Activated naive CD4-positive, alpha-beta T cell treated with anti-CD3 and anti-CD28 coated beads, Interleukin-2, amount 10 ng/mL, durations not matched to agents 7 days and 5 days (primary cell): ENCODE data around the gene DOCK3.
A peak's percentile ranks its signal among the peaks of the same experiment; 100 is the strongest.
"Not testable (repeated sequence)": the region's sequence is repeated elsewhere in the genome, so short reads cannot be mapped to it uniquely, and the experiment has no call there.

Experiments
- CTCF ChIA-PET: fragments of 350-600 bp; sonication (Branson Sonifier 250); formaldehyde crosslinking; loops from one replicate; lab custom pipeline; 2021; ENCODE audit warnings: antibody characterized with exemption; lab: Charles Lee
- DNase-seq: peaks from one replicate; pipeline ENCODE4 v3.0.0-alpha.2; 2020
- H3K27ac Mint-ChIP-seq: one replicate; pipeline ENCODE4 v1.8.0; 2021; ENCODE audit warnings: mild to moderate bottlenecking, moderate library complexity, mixed read lengths
- H3K27me3 Mint-ChIP-seq: one replicate; pipeline ENCODE4 v1.8.0; 2021; ENCODE audit warnings: mild to moderate bottlenecking, mixed read lengths
- H3K36me3 Mint-ChIP-seq: one replicate; pipeline ENCODE4 v1.8.0; 2021; ENCODE audit warnings: mixed read lengths
- H3K4me1 Mint-ChIP-seq: one replicate; pipeline ENCODE4 v1.8.0; 2021; ENCODE audit warnings: mixed read lengths
- H3K4me3 Mint-ChIP-seq: one replicate; pipeline ENCODE4 v1.8.0; 2021; ENCODE audit warnings: mild to moderate bottlenecking, moderate library complexity, mixed read lengths
- H3K9me3 Mint-ChIP-seq: one replicate; pipeline ENCODE4 v1.8.0; 2021; ENCODE audit warnings: mixed read lengths

Gene DOCK3

DNA sequence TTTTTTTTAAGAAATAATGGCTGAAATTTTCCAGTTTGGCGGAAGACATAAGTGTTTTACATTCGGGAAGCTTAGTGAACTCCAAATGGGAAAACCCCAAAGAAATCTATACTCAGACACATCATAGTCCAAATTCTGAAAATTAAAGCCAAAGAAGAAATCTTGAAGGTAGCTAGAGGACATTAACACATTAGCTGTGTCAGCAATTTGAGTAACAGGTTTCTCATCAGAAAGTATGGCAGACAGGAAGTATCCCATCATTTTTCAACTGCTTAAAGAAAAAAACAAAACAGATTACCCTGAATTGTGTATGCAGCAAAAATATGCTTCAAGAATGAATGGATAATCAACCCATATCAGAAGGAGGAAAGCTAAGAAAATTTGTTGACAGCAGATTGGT, 261.7 kb downstream of the DOCK3 start:
- Mint-ChIP-seq H3K9me3 (peaks cover 7% of the 10 kb centered on the region), H3K36me3 (no peaks in the 10 kb centered on the region), H3K27me3 (peaks cover 3% of the 10 kb centered on the region), H3K4me1 (no peaks in the 10 kb centered on the region), H3K27ac (no peak overlapping the region), H3K4me3 (no peak overlapping the region)
- CTCF ChIA-PET: no interaction called here
- DNase-seq: no peak

DNA sequence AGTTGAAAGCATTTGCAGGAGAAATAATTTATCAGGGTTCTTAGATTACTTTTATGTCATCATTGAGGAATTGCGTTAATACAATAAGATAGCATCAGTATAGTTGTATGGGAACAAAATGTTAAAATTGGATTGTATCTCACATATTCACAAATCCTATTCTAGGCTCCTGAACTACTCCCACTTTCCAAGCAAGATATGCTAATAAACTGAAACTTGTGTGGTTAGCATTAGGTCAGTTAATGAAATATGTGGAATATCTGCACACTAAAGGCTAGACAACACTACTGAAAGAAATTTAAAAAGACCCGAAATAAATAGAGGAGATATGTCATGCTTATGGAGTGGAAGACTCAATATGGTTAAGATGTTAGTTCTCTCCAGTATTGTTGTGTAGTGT, 272.7 kb downstream of the DOCK3 start:
- Mint-ChIP-seq H3K27ac (no peak overlapping the region), H3K4me3 (no peak overlapping the region), H3K36me3 (no peaks in the 10 kb centered on the region), H3K27me3 (peaks cover 7% of the 10 kb centered on the region), H3K4me1 (peaks cover 13% of the 10 kb centered on the region), H3K9me3 (no peaks in the 10 kb centered on the region)
- CTCF ChIA-PET: no interaction called here
- DNase-seq: no peak

DNA sequence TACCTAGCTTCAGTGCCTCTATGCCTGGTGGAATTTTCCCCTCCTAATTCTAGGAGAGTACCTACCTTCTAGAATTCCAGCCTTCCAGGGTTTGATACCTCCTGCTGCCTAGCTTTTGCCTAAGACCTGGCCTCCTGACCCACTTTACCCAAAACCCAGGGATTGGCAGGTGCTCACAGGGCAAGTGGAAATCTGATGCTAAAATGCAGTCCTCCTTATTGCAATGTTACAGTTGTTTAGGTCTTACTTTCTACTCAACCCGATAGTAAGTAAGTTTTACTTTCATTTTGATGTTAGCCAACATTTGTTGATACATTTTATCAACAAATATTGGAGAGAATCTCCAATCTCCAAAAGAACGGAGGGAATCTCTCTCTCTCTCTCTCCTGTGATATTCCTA, 275.9 kb downstream of the DOCK3 start:
- no peak overlapping the region for H3K27ac Mint-ChIP-seq
- no peak for DNase-seq
- H3K27me3 Mint-ChIP-seq: peaks cover 7% of the 10 kb centered on the region
- H3K9me3 Mint-ChIP-seq: no peaks in the 10 kb centered on the region
- CTCF ChIA-PET: interaction anchor here (1.6 kb wide), 1 partner anchor 22 kb away, joined by 7 read pairs; no protein-coding TSS in a partner anchor
- H3K4me1 Mint-ChIP-seq: peaks cover 13% of the 10 kb centered on the region
- no peaks in the 10 kb centered on the region for H3K36me3 Mint-ChIP-seq
- H3K4me3 Mint-ChIP-seq: peak overlapping the region; percentile 55

DNA sequence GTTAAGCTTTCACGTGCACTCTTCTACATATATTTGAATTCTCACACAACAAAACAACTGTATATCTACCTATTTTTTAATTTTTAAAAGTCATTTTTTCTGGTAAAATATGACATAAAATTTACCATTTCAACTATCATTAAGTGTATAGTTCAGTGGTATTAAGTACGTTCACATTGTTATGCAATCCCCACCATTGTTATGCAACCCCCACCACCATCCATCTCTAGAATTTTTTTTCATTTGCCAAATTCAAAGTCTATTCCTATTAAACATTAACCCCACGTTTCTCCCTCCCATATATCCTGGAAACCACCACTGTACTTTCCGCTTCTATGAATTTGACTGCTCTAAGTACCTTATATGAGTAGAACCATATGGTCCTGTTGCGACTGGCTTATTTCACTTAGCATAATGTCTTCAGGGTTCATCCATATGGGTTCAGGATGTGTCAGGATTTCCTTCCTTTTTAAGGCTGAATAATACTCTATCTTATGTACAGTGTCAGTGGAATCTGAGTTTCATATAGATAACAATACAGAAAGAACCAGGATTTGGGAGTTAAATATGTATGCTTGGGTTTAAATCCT, 279.2 kb downstream of the DOCK3 start:
- Mint-ChIP-seq H3K4me3 (no peak overlapping the region), H3K36me3 (no peaks in the 10 kb centered on the region)

DNA sequence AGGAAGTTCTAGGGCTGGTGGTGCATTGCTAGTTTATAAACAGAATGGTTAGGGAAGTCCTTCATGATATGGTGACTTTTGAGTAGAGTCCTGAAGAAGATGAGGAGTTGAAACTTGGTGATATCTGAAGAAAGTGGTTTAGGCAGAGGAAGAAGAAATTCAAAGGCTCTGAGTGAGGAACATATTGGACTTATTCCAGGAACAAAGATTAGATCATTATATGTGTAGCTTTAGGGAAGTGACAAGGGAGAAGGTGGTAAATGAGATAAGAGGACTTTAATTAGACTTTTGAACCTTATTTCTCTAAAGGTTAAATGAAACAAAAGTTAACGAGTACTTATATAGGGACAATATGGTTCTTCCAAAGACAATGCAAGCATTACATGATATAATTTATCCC, 286.7 kb downstream of the DOCK3 start:
- CTCF ChIA-PET: interaction anchor here (1.5 kb wide), 1 partner anchor 10 kb away, joined by 4 read pairs; no protein-coding TSS in a partner anchor
- peaks cover 4% of the 10 kb centered on the region for H3K27me3 Mint-ChIP-seq
- H3K4me1 Mint-ChIP-seq: peaks cover 3% of the 10 kb centered on the region
- DNase-seq: no peak
- H3K4me3 Mint-ChIP-seq: no peak overlapping the region
- no peaks in the 10 kb centered on the region for H3K9me3 Mint-ChIP-seq
- no peaks in the 10 kb centered on the region for H3K36me3 Mint-ChIP-seq
- no peak overlapping the region for H3K27ac Mint-ChIP-seq

More for the DNA sequence above, 279.2 kb downstream of the DOCK3 start:
- Mint-ChIP-seq H3K4me1 (peaks cover 13% of the 10 kb centered on the region), H3K27ac (no peak overlapping the region), H3K27me3 (peaks cover 3% of the 10 kb centered on the region), H3K9me3 (no peaks in the 10 kb centered on the region)
- no peak for DNase-seq
- CTCF ChIA-PET: no interaction called here

DNA sequence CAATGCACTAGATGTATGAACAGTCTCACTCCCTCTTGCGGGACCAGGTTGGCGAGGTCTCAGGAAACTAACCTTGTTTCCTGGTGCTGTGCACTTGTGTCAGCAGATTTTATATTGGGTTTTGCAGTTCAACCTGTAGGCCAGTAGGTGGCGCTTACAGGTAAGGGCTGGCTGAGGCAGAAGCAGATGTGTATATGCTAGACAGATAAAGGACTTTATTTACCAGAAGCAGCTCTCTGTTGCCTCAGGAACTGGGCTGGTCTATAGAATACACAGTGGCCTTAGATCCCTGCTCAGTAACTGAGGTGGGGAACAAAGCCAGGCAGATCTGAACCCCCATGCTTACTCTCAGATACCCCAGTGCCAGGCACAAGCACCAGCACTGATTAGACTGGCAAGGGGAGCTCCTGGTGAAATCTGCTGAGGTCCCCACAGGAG, 296.8 kb downstream of the DOCK3 start:
- CTCF ChIA-PET: interaction anchor here (0.7 to 1.8 kb wide), 23 partner anchors 8 to 528 kb away, joined by 3 to 30 read pairs (median 4); no protein-coding TSS in a partner anchor
- Mint-ChIP-seq H3K4me3 (no peak overlapping the region), H3K9me3 (peaks cover 3% of the 10 kb centered on the region), H3K4me1 (peaks cover 14% of the 10 kb centered on the region), H3K27ac (no peak overlapping the region), H3K27me3 (peaks cover 4% of the 10 kb centered on the region), H3K36me3 (no peaks in the 10 kb centered on the region)
- DNase-seq: peak; percentile 70

DNA sequence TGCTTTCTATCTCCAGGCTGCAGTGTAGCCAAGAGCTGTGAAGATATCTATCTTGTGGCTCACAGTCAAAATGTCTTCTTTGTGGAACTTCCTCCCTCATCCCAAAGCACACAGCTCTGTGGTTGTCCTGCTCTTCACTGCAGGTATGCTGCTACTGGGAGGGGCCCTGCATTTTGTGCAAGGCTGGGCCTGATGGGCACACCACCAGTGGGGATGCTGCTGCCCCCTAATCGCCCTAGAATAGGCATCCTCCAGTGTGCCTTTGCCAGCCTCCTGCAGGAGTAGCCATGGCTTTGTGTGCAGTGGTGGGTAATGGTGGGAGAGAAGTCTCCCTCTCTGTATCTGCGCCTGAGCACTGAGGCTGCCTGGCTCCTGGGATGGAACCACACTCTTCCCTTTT, 297.3 kb downstream of the DOCK3 start:
- Mint-ChIP-seq H3K4me1 (peaks cover 14% of the 10 kb centered on the region), H3K27me3 (peaks cover 4% of the 10 kb centered on the region), H3K9me3 (peaks cover 3% of the 10 kb centered on the region), H3K4me3 (no peak overlapping the region), H3K27ac (no peak overlapping the region), H3K36me3 (no peaks in the 10 kb centered on the region)
- no peak for DNase-seq
- CTCF ChIA-PET: interaction anchor here (0.7 to 1.8 kb wide), 23 partner anchors 8 to 527 kb away, joined by 3 to 30 read pairs (median 4); no protein-coding TSS in a partner anchor

DNA sequence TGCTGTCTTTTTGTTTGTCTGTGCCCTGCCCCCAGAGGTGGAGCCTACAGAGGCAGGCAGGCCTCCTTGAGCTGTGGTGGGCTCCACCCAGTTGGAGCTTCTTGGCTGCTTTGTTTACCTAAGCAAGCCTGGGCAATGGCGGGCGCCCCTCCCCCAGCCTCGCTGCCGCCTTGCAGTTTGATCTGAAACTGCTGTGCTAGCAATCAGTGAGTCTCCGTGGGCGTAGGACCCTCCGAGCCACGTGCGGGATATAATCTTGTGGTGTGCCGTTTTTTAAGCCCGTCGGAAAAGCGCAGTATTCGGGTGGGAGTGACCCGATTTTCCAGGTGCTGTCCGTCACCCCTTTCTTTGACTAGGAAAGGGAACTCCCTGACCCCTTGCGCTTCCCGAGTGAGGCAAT, 303.9 kb downstream of the DOCK3 start:
- H3K4me3 Mint-ChIP-seq, H3K9me3 Mint-ChIP-seq, DNase-seq, H3K36me3 Mint-ChIP-seq, CTCF ChIA-PET, H3K27ac Mint-ChIP-seq, H3K4me1 Mint-ChIP-seq, H3K27me3 Mint-ChIP-seq: not testable (repeated sequence)

DNA sequence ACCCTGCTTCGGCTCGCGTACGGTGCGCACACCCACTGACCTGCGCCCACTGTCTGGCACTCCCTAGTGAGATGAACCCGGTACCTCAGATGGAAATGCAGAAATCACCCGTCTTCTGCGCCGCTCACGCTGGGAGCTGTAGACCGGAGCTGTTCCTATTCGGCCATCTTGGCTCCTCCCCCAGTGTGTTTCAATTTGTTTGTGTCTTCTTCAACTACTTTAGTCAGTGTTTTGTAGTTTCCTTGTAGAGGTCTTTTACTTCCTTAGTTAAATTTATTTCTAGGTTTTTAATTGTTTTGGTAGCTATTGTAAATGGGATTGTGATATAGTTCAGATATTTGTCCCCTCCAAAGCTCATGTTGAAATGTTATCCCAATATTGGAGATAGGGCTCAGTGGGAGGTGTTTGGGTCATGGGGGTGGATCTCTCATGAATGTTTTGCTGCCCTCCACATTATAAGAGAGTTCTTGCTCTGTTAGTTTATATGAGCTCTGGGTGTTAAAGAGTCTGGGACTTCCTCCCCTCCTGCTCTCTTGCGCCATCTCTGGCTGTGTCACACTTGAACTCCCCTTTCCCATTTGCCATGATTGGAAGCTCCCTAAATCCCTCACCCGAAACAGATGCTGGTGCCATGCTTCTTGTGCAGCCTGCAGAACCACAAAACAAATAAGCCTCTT, 304.4 kb downstream of the DOCK3 start:
- CTCF ChIA-PET: interaction anchor here (1.0 kb wide), 1 partner anchor 8 kb away, joined by 3 read pairs; no protein-coding TSS in a partner anchor

DNA sequence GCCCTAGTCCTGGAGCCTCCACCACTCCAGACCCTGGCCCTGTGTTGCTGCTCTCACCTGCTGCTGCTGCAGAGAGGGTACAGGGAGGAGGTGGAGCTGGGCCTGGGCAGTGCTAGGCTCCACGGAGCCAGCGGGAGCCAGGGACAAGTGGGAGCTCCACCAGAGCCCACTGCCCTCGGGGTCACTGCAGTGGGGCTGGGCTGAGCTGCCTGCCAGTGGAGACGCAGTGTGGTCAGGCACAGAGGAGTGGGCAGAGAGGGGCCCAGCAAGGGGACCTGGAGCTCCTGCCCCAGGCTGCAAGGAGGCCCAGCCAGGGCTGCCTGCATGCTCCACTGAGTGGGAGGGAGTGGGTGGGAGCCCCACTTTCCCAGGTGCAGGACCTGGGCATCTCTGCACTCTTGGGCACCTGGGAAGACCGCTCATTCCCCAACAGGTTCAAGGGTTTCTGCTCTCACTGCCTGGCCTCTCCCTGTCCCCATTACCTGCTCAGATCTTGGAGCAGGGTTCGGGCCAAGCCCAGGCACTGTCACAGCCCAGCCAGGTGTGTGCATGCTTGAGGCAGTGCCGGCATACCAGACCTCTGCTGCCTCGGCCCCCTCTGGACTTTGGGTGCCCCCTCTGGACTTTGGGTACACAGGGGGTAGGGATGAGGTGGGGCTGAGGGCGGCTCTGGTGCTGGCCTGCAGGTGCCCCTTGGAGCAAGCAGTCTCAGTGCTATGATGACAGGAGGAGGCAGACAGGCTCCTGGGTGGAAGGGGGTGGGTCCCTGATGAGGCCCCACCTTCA, 308.0 kb downstream of the DOCK3 start:
- Mint-ChIP-seq H3K9me3 (no peaks in the 10 kb centered on the region), H3K36me3 (no peaks in the 10 kb centered on the region), H3K27ac (no peak overlapping the region), H3K27me3 (no peaks in the 10 kb centered on the region), H3K4me1 (no peaks in the 10 kb centered on the region), H3K4me3 (no peak overlapping the region)
- DNase-seq: no peak
- CTCF ChIA-PET: no interaction called here

More for the DNA sequence above, 304.4 kb downstream of the DOCK3 start:
- no peak overlapping the region for H3K4me3 Mint-ChIP-seq
- no peak overlapping the region for H3K27ac Mint-ChIP-seq
- no peaks in the 10 kb centered on the region for H3K4me1 Mint-ChIP-seq
- H3K36me3 Mint-ChIP-seq: no peaks in the 10 kb centered on the region
- H3K9me3 Mint-ChIP-seq: no peaks in the 10 kb centered on the region
- H3K27me3 Mint-ChIP-seq: no peaks in the 10 kb centered on the region
- DNase-seq: no peak

DNA sequence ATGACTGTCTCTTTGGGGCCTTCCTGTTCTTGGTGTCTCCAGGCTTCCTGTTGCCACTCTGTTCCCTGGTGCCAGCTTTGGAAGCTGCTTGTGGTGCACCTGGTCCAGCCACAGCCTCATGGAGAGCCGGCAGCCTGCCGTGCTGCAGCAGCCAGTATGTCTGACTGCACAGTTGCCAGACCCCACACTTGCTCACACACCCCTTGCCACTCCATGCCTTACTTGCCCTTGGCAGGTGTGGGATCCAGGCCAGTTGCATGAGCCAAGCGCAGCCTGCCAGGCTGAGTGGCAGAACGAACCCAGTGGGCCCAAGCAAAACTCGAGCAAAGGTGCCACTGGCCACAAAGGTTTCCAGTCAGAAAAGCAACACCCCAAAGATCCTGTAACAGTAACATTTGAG, 309.2 kb downstream of the DOCK3 start:
- no peaks in the 10 kb centered on the region for H3K9me3 Mint-ChIP-seq
- H3K4me1 Mint-ChIP-seq: no peaks in the 10 kb centered on the region
- H3K4me3 Mint-ChIP-seq: no peak overlapping the region
- H3K36me3 Mint-ChIP-seq: no peaks in the 10 kb centered on the region
- no peak for DNase-seq
- CTCF ChIA-PET: interaction anchor here (1.5 kb wide), 1 partner anchor 387 kb away, joined by 5 read pairs; no protein-coding TSS in a partner anchor
- H3K27me3 Mint-ChIP-seq: no peaks in the 10 kb centered on the region
- H3K27ac Mint-ChIP-seq: peak overlapping the region; percentile 16

DNA sequence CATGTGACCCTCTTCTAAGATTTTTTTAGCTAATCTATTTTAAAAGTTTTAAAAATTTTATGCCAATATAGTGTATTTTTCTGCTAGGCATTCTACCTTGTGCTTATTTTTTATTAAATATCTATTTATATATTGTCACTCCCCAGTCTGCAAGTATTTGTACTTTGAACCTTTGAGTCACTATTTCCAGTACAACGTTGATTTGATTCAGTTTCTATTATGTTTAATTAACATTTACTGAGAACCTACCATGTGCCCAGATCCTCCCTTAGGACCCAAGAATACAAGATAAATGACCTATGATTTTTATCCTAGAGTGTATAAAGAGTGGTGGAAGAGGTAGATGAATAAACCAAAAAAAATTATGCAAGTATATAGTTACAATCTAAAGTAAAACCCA, 311.2 kb downstream of the DOCK3 start:
- DNase-seq: no peak
- Mint-ChIP-seq H3K9me3 (peaks cover 8% of the 10 kb centered on the region), H3K4me3 (no peak overlapping the region), H3K27ac (no peak overlapping the region), H3K27me3 (no peaks in the 10 kb centered on the region), H3K4me1 (no peaks in the 10 kb centered on the region), H3K36me3 (no peaks in the 10 kb centered on the region)
- CTCF ChIA-PET: no interaction called here

DNA sequence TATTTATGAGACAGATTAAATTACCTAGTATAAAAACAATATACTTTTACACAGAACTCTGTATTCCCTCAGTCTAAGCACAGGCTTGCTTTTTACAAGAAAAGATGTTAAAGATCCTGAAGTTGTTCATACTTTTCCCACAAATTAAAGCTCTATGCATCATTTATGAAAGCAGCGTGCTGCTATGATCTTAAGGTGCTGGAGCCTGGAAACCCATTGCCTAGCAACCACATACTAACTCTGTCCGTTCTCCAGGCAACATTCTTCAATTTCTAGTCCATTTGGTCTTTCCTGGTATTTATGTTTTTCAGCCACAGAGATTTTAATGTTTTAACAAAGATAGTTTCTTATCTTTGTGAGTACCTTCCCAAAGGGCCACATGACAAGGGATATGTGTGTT, 312.0 kb downstream of the DOCK3 start:
- Mint-ChIP-seq H3K27me3 (no peaks in the 10 kb centered on the region), H3K36me3 (no peaks in the 10 kb centered on the region), H3K4me1 (no peaks in the 10 kb centered on the region), H3K9me3 (peaks cover 16% of the 10 kb centered on the region), H3K4me3 (no peak overlapping the region), H3K27ac (no peak overlapping the region)
- CTCF ChIA-PET: no interaction called here
- no peak for DNase-seq

DNA sequence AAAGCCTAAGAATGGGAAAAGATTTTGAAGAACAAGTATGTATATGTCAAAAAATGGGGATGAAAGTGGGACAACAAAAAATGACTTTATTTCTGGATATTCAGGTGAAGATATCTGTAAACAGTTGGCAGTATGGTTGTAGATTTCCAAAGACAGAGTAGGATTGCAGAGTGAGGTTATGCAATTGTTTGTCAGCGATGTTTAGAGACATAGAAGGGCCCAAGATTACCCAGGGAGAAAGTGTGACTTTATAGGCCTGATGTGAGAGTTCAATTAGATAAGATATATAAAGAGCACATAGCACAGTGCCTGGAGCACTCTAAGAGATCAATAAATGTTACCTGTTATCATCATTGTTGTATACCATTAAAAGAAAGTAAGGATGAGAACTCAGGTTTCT, 319.8 kb downstream of the DOCK3 start:
- Mint-ChIP-seq H3K27ac (no peak overlapping the region), H3K4me1 (no peaks in the 10 kb centered on the region), H3K9me3 (peaks cover 16% of the 10 kb centered on the region), H3K36me3 (no peaks in the 10 kb centered on the region), H3K27me3 (no peaks in the 10 kb centered on the region), H3K4me3 (no peak overlapping the region)
- no peak for DNase-seq
- CTCF ChIA-PET: no interaction called here
